HUES6 (cell line): ENCODE results near the gene USP44.
A peak's percentile ranks its signal among the peaks of the same experiment; 100 is the strongest.
"Not testable (repeated sequence)": the region's sequence is repeated elsewhere in the genome, so short reads cannot be mapped to it uniquely, and the experiment has no call there.

Experiments
- H3K27ac ChIP-seq: 2 replicates; pipeline ENCODE4 v1.7.0; 2013; ENCODE audit warnings: low read depth, mild to moderate bottlenecking, low read length, inconsistent platforms
- H3K27me3 ChIP-seq: 2 replicates; pipeline ENCODE4 v1.6.1; 2013; ENCODE audit warnings: low read length; ENCODE audit not compliant: control insufficient read depth, insufficient read depth
- H3K36me3 ChIP-seq: 2 replicates; pipeline ENCODE4 v1.6.1; 2013; ENCODE audit warnings: low read length; ENCODE audit not compliant: control insufficient read depth, insufficient read depth
- H3K4me1 ChIP-seq: 2 replicates; pipeline ENCODE4 v1.6.1; 2013; ENCODE audit warnings: low read length; ENCODE audit not compliant: control insufficient read depth, insufficient read depth
- H3K4me3 ChIP-seq: 2 replicates; pipeline ENCODE4 v1.5.1; 2013; ENCODE audit warnings: low read depth, low read length
- H3K9ac ChIP-seq: one replicate; pipeline ENCODE4 v1.6.1; 2013; ENCODE audit warnings: mild to moderate bottlenecking, low read length
- H3K9me3 ChIP-seq: 2 replicates; pipeline ENCODE4 v1.6.1; 2013; ENCODE audit warnings: low read depth, low read length; ENCODE audit not compliant: control insufficient read depth, insufficient read depth

The USP44 gene

DNA sequence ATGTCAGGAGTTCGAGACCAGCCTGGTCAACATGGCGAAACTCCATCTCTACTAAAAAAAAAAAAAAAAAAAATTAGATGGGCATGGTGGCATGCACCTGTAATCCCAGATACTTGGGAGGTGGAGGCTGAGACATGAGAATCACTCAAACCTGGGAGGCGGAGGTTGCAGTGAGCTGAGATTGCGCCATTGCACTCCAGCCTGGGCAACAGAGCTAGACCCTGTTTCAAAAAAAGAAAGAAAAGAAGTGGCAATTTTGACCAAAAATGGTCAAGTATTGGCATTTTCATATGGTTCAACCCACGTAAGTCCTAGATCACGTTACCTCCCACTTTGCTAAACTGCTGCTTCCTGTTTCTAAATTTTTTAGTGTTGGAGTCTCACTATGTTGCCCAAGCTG is 68.7 kb downstream of the USP44 start:
- H3K27ac ChIP-seq, H3K9ac ChIP-seq, H3K4me3 ChIP-seq, H3K4me1 ChIP-seq, H3K27me3 ChIP-seq, H3K9me3 ChIP-seq: not testable (repeated sequence)
- H3K36me3 ChIP-seq = peaks cover 80% of the 10 kb centered on the region

DNA sequence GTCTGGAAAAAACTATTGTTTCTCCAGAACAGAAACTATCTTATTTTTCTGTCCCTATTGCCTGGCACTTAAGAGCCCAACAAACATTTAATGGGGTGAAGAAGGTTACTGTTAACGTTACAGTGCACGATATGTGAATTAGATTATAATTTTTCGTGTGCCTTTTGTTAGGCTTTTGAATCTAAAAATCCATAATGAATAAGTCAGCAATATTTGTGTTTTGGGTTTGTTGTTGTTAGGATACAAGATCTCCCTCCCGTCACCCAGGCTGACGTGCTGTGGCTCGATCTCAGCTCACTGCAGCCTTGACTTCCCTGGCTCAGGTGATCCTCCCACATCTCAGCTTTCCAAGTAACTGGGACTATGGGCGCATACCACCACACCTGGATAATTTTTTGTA is 69.4 kb downstream of the USP44 start:
- Histone ChIP-seq H3K36me3 (peaks cover 81% of the 10 kb centered on the region), H3K27ac (no peak overlapping the region), H3K27me3 (no peaks in the 10 kb centered on the region), H3K4me3 (no peak overlapping the region), H3K4me1 (no peaks in the 10 kb centered on the region), H3K9me3 (no peaks in the 10 kb centered on the region), H3K9ac (no peak overlapping the region)

DNA sequence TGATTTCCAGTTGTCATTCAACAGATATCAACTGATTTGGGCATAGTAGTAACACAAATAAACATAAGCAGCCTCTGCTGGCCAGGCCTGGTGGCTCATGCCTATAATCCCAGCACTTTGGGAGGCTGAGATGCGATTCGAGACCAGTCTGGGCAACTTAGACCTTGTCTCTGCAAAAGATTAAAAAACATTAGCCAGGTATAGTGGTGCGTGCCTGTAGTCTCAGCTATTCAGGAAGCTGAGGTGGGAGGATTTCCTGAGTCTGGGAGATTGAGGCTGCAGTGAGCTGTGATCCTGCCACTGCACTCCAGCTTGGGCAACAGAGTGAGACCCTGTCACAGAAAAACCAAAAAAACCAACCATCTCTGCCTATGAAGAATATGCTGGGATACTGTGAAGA is 70.2 kb downstream of the USP44 start:
- H3K27ac ChIP-seq = 0 out of 2 replicates have a peak overlapping the region, but pooled peaks have one; percentile 15
- H3K9me3 ChIP-seq = no peaks in the 10 kb centered on the region
- H3K36me3 ChIP-seq = peaks cover 81% of the 10 kb centered on the region

DNA sequence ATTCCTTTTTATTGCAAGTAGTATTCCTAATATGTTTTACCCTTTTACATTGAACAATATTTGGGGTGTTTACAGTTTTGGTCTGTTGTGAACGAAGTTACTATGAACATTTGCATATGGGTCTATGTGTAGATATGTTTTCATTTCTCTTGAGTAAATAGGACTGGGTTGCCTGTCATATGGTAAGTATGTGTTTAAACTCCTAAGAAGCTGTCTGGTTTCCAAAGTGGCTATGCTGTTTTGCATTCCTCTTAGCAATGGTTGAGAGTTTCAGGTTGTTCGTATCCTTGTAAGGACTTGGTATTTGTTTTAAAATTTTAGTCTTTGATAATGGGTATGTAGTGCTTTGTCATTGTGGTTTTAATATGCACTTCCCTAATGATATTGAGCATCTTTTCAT is 71.0 kb downstream of the USP44 start:
- no peak overlapping the region for H3K4me3 ChIP-seq
- no peaks in the 10 kb centered on the region for H3K9me3 ChIP-seq
- H3K9ac ChIP-seq = no peak overlapping the region
- peaks cover 76% of the 10 kb centered on the region for H3K36me3 ChIP-seq
- H3K4me1 ChIP-seq = peaks cover 2% of the 10 kb centered on the region; the same call in 1 of the 2 replicates
- H3K27ac ChIP-seq = no peak overlapping the region
- no peaks in the 10 kb centered on the region for H3K27me3 ChIP-seq

More for the DNA sequence above, 70.2 kb downstream of the USP44 start:
- no peak overlapping the region for H3K4me3 ChIP-seq
- no peak overlapping the region for H3K9ac ChIP-seq
- no peaks in the 10 kb centered on the region for H3K4me1 ChIP-seq
- H3K27me3 ChIP-seq = no peaks in the 10 kb centered on the region

- Histone ChIP-seq H3K27me3 (no peaks in the 10 kb centered on the region), H3K9me3 (no peaks in the 10 kb centered on the region), H3K4me3 (peak overlapping the region; percentile 97), H3K9ac (peak overlapping the region; percentile 96), H3K36me3 (peaks cover 35% of the 10 kb centered on the region), H3K27ac (peak overlapping the region; percentile 92; the same call in 1 of the 2 replicates), H3K4me1 (peaks cover 4% of the 10 kb centered on the region; the same call in 1 of the 2 replicates)
These were observed 76.7 kb downstream of the USP44 start for GRCh38 chr12:95474660-95474958.

- peak within 1 kb of the TSS; percentile 96 for H3K9ac ChIP-seq
- peak within 1 kb of the TSS; percentile 97 for H3K4me3 ChIP-seq
- no peaks in the 10 kb centered on the region for H3K9me3 ChIP-seq
- peaks cover 4% of the 10 kb centered on the region; the same call in 1 of the 2 replicates for H3K4me1 ChIP-seq
- peak within 1 kb of the TSS; percentile 92 for H3K27ac ChIP-seq
- no peaks in the 10 kb centered on the region for H3K27me3 ChIP-seq
- H3K36me3 ChIP-seq = peaks cover 31% of the 10 kb centered on the region
These were observed 77.2 kb downstream of the USP44 start, which contains the start of gene METAP2 for GRCh38 chr12:95473884-95474659. TSS of gene METAP2 (plus strand) at chr12:95474152. CDS start at chr12:95474180, 28 bp downstream.

GRCh38 chr12:95473231-95473883 is 77.9 kb downstream of the USP44 start:
- Histone ChIP-seq H3K9me3 (no peaks in the 10 kb centered on the region), H3K27ac (0 out of 2 replicates have a peak overlapping the region, but pooled peaks have one; percentile 16), H3K27me3 (no peaks in the 10 kb centered on the region), H3K36me3 (peaks cover 23% of the 10 kb centered on the region), H3K9ac (peak overlapping the region; percentile 96), H3K4me1 (peaks cover 4% of the 10 kb centered on the region; the same call in 1 of the 2 replicates), H3K4me3 (peak overlapping the region; percentile 97)

DNA sequence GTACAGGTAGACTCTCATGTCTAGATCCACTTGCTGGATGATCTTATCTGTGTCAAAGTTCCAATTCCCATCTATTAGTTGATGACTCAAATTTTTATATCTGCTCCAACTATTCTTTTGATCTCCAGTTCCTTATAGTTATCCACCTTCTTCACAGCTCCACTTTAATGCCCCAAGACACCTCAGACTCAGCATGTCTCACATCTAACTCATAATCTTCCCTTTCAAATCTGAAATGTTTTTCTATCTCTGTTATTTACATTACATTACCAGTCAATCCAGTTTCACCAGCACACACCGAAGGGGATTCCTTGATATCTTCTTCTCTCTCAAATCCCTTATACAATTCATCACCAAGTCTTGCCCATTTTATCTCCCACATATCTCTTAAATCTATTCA is 81.0 kb downstream of the USP44 start:
- Histone ChIP-seq H3K9ac (no peak overlapping the region), H3K27ac (no peak overlapping the region), H3K4me1 (peaks cover 3% of the 10 kb centered on the region; the same call in 1 of the 2 replicates), H3K27me3 (no peaks in the 10 kb centered on the region), H3K4me3 (no peak overlapping the region), H3K9me3 (no peaks in the 10 kb centered on the region), H3K36me3 (no peaks in the 10 kb centered on the region)
